ENCODE results near the gene MLN.

The MLN gene

GRCh38 chr6:33752646-33753015 is 51.2 kb downstream of the MLN start:
- ATAC-seq (no peak), DNase-seq (ENCODE audit: low spot score in 2 of 2) (no peak)
- Mint-ChIP-seq H3K9me3 (no peaks in the 10 kb centered on the region), H3K36me3 (no peaks in the 10 kb centered on the region), H3K4me3 (no peak overlapping the region), H3K4me1 (no peaks in the 10 kb centered on the region), H3K27ac (no peak overlapping the region)

- no peak for DNase-seq (ENCODE audit: low spot score in 2 of 2)
Measured at GRCh38 chr6:33751771-33752645, 51.8 kb downstream of the MLN start.

GRCh38 chr6:33750244-33750991 is 53.4 kb downstream of the MLN start:
- no peak overlapping the region for H3K27ac Mint-ChIP-seq
- DNase-seq (ENCODE audit: low spot score in 2 of 2), result no peak
- H3K4me1 Mint-ChIP-seq, result no peaks in the 10 kb centered on the region
- H3K4me3 Mint-ChIP-seq, result no peak overlapping the region
- no peaks in the 10 kb centered on the region for H3K36me3 Mint-ChIP-seq
- no peaks in the 10 kb centered on the region for H3K9me3 Mint-ChIP-seq
- no peak for ATAC-seq

More at GRCh38 chr6:33751771-33752645, 51.8 kb downstream of the MLN start:
- Mint-ChIP-seq H3K4me3 (no peak overlapping the region), H3K4me1 (no peaks in the 10 kb centered on the region), H3K36me3 (no peaks in the 10 kb centered on the region), H3K9me3 (no peaks in the 10 kb centered on the region), H3K27ac (no peak overlapping the region)
- ATAC-seq, result no peak

GRCh38 chr6:33749401-33749800 is 54.4 kb downstream of the MLN start:
- no peak overlapping the region for H3K4me3 Mint-ChIP-seq
- H3K36me3 Mint-ChIP-seq, result no peaks in the 10 kb centered on the region
- peaks cover 1% of the 10 kb centered on the region for H3K4me1 Mint-ChIP-seq
- H3K27ac Mint-ChIP-seq, result no peak overlapping the region
- no peaks in the 10 kb centered on the region for H3K9me3 Mint-ChIP-seq
- DNase-seq (ENCODE audit: low spot score in 2 of 2) (no peak), ATAC-seq (no peak)

GRCh38 chr6:33748841-33749240 is 55.0 kb downstream of the MLN start:
- H3K4me1 Mint-ChIP-seq, result peaks cover 6% of the 10 kb centered on the region
- no peak overlapping the region for H3K27ac Mint-ChIP-seq
- DNase-seq (ENCODE audit: low spot score in 2 of 2), result no peak
- ATAC-seq, result no peak
- H3K9me3 Mint-ChIP-seq, result no peaks in the 10 kb centered on the region
- H3K36me3 Mint-ChIP-seq, result no peaks in the 10 kb centered on the region
- H3K4me3 Mint-ChIP-seq, result no peak overlapping the region

GRCh38 chr6:33747823-33748222 is 56.0 kb downstream of the MLN start:
- H3K4me1 Mint-ChIP-seq, result peaks cover 6% of the 10 kb centered on the region

GRCh38 chr6:33746651-33747100 is 57.1 kb downstream of the MLN start, which contains the start of gene IP6K3:
IP6K3 (minus strand) TSS chr6:33746905; CDS start chr6:33735476, 11,429 bp downstream.
- H3K4me1 Mint-ChIP-seq, result peaks cover 6% of the 10 kb centered on the region
- no peaks in the 10 kb centered on the region for H3K36me3 Mint-ChIP-seq
- DNase-seq (ENCODE audit: low spot score in 2 of 2) (no peak), ATAC-seq (no peak)
- H3K27ac Mint-ChIP-seq, result peak within 1 kb of the TSS; percentile 60
- no peak within 1 kb of the TSS for H3K4me3 Mint-ChIP-seq
- H3K9me3 Mint-ChIP-seq, result no peaks in the 10 kb centered on the region

More at GRCh38 chr6:33747823-33748222, 56.0 kb downstream of the MLN start:
- Mint-ChIP-seq H3K27ac (no peak overlapping the region), H3K9me3 (no peaks in the 10 kb centered on the region), H3K36me3 (no peaks in the 10 kb centered on the region), H3K4me3 (no peak overlapping the region)
- DNase-seq (ENCODE audit: low spot score in 2 of 2) (no peak), ATAC-seq (no peak)

- H3K27ac Mint-ChIP-seq, result no peak overlapping the region
- H3K4me3 Mint-ChIP-seq, result no peak overlapping the region
- DNase-seq (ENCODE audit: low spot score in 2 of 2), result no peak
Measured at GRCh38 chr6:33746036-33746600, 57.7 kb downstream of the MLN start.

GRCh38 chr6:33745548-33745947 is 58.3 kb downstream of the MLN start:
- no peaks in the 10 kb centered on the region for H3K36me3 Mint-ChIP-seq
- peaks cover 6% of the 10 kb centered on the region for H3K4me1 Mint-ChIP-seq
- DNase-seq (ENCODE audit: low spot score in 2 of 2), result no peak
- H3K4me3 Mint-ChIP-seq, result no peak overlapping the region
- no peaks in the 10 kb centered on the region for H3K9me3 Mint-ChIP-seq
- no peak overlapping the region for H3K27ac Mint-ChIP-seq
- no peak for ATAC-seq

More at GRCh38 chr6:33746036-33746600, 57.7 kb downstream of the MLN start:
- no peaks in the 10 kb centered on the region for H3K36me3 Mint-ChIP-seq
- H3K4me1 Mint-ChIP-seq, result peaks cover 6% of the 10 kb centered on the region
- no peaks in the 10 kb centered on the region for H3K9me3 Mint-ChIP-seq
- ATAC-seq, result no peak

- no peak for DNase-seq (ENCODE audit: low spot score in 2 of 2)
- ATAC-seq, result no peak
- H3K4me3 Mint-ChIP-seq, result no peak overlapping the region
- H3K36me3 Mint-ChIP-seq, result no peaks in the 10 kb centered on the region
- no peak overlapping the region for H3K27ac Mint-ChIP-seq
- H3K9me3 Mint-ChIP-seq, result no peaks in the 10 kb centered on the region
- H3K4me1 Mint-ChIP-seq, result peaks cover 6% of the 10 kb centered on the region
Measured at GRCh38 chr6:33744895-33745546, 58.8 kb downstream of the MLN start.

Measured in stimulated activated effector memory CD8-positive, alpha-beta T cell treated with anti-CD3 and anti-CD28 coated beads, Interleukin-12 subunit alpha, Interleukin-12 subunit beta, amount 100 ng/mL, for 72 hours (primary cell).